Endothelial cell of umbilical vein (primary cell): ENCODE results near the gene SLC8A1. TPM values are rescaled to one million over a fixed set of nuclear protein-coding genes. Genes with fewer than 3 reads are reported as not detected.

Experiments
- BruUV-seq: library from RNA; stranded (reverse); fragments of 400-500 nt; replicated peaks from 2 replicates; lab custom pipeline; 2021; lab: Mats Ljungman, UMichigan
- CTCF ChIA-PET: fragments of 300-600, 350-600 bp; sonication (Branson Sonifier 250); formaldehyde crosslinking; loops from one replicate; lab custom pipeline; 2021; ENCODE audit warnings: antibody characterized with exemption, inconsistent platforms; lab: Charles Lee
- POLR2A ChIA-PET: fragments of 300-600, 350-600 bp; sonication (Branson Sonifier 250); formaldehyde crosslinking; loops from one replicate; lab custom pipeline; 2021; ENCODE audit warnings: antibody characterized with exemption, inconsistent platforms; lab: Charles Lee
- DNase-seq: peaks from one replicate; pipeline ENCODE4 v3.0.0-alpha.2; 2011; ENCODE audit warnings: low read depth, low spot score
- FAIRE-seq: peaks from 2 replicates; lab custom pipeline; 2011; peaks lifted over from hg19 to GRCh38; lab: Jason Lieb, UNC
- H2AFZ ChIP-seq: 2 replicates; pipeline ENCODE4 v1.6.0; 2012; ENCODE audit warnings: low read depth, low read length, control low read depth, inconsistent platforms
- H3K27ac ChIP-seq: 2 replicates; pipeline ENCODE4 v1.5.1; 2011; ENCODE audit warnings: low read depth, mild to moderate bottlenecking, control low read depth, low read length, moderate library complexity; ENCODE audit not compliant: insufficient read depth
- H3K27me3 ChIP-seq, 2 experiments: 2 replicates each; pipeline versions ENCODE4 v1.6.0 to v1.6.1; 2011; ENCODE audit warnings: low read length in 2 of 2, mixed read lengths in 1 of 2; ENCODE audit not compliant: control insufficient read depth in 2 of 2, insufficient read depth in 2 of 2
- H3K36me3 ChIP-seq, 2 experiments: 2 replicates in 1 of 2; 3 replicates in 1 of 2; pipeline ENCODE4 v1.5.1; 2011; ENCODE audit warnings: low read length in 2 of 2, mild to moderate bottlenecking in 1 of 2, moderate library complexity in 1 of 2; ENCODE audit not compliant: control insufficient read depth in 2 of 2, insufficient read depth in 2 of 2; ENCODE audit errors: extremely low read depth in 1 of 2
- H3K4me1 ChIP-seq: 3 replicates; pipeline ENCODE4 v1.5.1; 2011; ENCODE audit warnings: mild to moderate bottlenecking, low read length; ENCODE audit not compliant: control insufficient read depth, insufficient read depth; ENCODE audit errors: extremely low read depth
- H3K4me2 ChIP-seq: 2 replicates; pipeline ENCODE4 v1.6.1; 2011; ENCODE audit warnings: low read length, control low read depth, mixed read lengths; ENCODE audit not compliant: insufficient read depth
- H3K4me3 ChIP-seq, 3 experiments: fragments of 200-600 bp in 1 of 3; sonication (generic), shearing (Covaris generic) in 1 of 3; replicated peaks in 1 of 3; 2 replicates each; pipeline ENCODE4 v1.5.1; 2011 to 2016; ENCODE audit warnings: control low read depth in 3 of 3, low read length in 3 of 3, mild to moderate bottlenecking in 2 of 3, inconsistent platforms in 1 of 3, low read depth in 1 of 3, moderate library complexity in 1 of 3; ENCODE audit not compliant: insufficient read depth in 1 of 3
- H3K79me2 ChIP-seq: 2 replicates; pipeline ENCODE4 v1.6.0; 2012; ENCODE audit warnings: low read length, inconsistent platforms; ENCODE audit not compliant: control insufficient read depth, insufficient read depth
- H3K9ac ChIP-seq: replicated peaks from 2 replicates; pipeline ENCODE3; 2011; ENCODE audit warnings: low read length, control low read depth; ENCODE audit not compliant: insufficient read depth; ENCODE audit errors: extremely low read depth
- H3K9me1 ChIP-seq: replicated peaks from 3 replicates; pipeline ENCODE4 v1.6.0; 2011; ENCODE audit warnings: mild to moderate bottlenecking, low read length; ENCODE audit not compliant: control insufficient read depth, insufficient read depth; ENCODE audit errors: extremely low read depth
- H3K9me3 ChIP-seq: replicated peaks from 2 replicates; pipeline ENCODE4 v1.5.1; 2012; ENCODE audit warnings: low read length, inconsistent platforms; ENCODE audit not compliant: control insufficient read depth, insufficient read depth
- H4K20me1 ChIP-seq: replicated peaks from 2 replicates; pipeline ENCODE3; 2011; ENCODE audit warnings: mild to moderate bottlenecking, low read length; ENCODE audit not compliant: control insufficient read depth, insufficient read depth; ENCODE audit errors: extremely low read depth
- EZH2 ChIP-seq: IDR thresholded peaks from 2 replicates; pipeline ENCODE4 v1.6.1; 2012; ENCODE audit warnings: borderline replicate concordance, low read depth, mild to moderate bottlenecking, moderate library complexity, low read length, inconsistent platforms; ENCODE audit not compliant: severe bottlenecking
- FOS ChIP-seq: IDR thresholded peaks from 2 replicates; pipeline ENCODE4 v1.6.1; 2011; ENCODE audit warnings: mild to moderate bottlenecking, low read length, moderate library complexity, borderline replicate concordance; ENCODE audit not compliant: insufficient read depth
- GATA2 ChIP-seq: IDR thresholded peaks from 2 replicates; pipeline ENCODE4 v1.7.0; 2011; ENCODE audit warnings: low read depth, mild to moderate bottlenecking, moderate library complexity, mixed read lengths, low read length; ENCODE audit not compliant: insufficient read length, insufficient read depth
- JUN ChIP-seq: IDR thresholded peaks from 2 replicates; pipeline ENCODE4 v1.6.1; 2011; ENCODE audit warnings: borderline replicate concordance, low read depth; ENCODE audit not compliant: insufficient read length, insufficient read depth
- MYC ChIP-seq: IDR thresholded peaks from one replicate; pipeline ENCODE4 v1.6.1; 2011; ENCODE audit warnings: mild to moderate bottlenecking, low read depth, low read length
- POLR2A ChIP-seq: IDR thresholded peaks from 2 replicates; pipeline ENCODE4 v1.6.1; 2012; ENCODE audit warnings: low read depth, mild to moderate bottlenecking, control low read depth, low read length
- POLR2AphosphoS5 ChIP-seq: IDR thresholded peaks from 2 replicates; pipeline ENCODE4 v1.6.1; 2012; ENCODE audit warnings: low read depth, mild to moderate bottlenecking, control low read depth, low read length, moderate library complexity; ENCODE audit not compliant: insufficient read depth
- dilution Hi-C: fragments of 300-500 bp; cut with MboI; formaldehyde crosslinking; loops from one replicate; pipeline ENCODE4 v1.15.0; 2019; ENCODE audit warnings: low sequenced_read_pairs; ENCODE audit not compliant: extremely low pct_ligation_motif_present
- intact Hi-C: fragments of 100-400 bp; cut with micrococcal nuclease; formaldehyde crosslinking; loops from one replicate; pipeline ENCODE4 v1.10.0; 2022
- polyA plus RNA-seq, 4 experiments: library from polyadenylated mRNA; depleted of rRNA in 3 of 4; stranded (reverse) in 3 of 4; unstranded in 1 of 4; fragments of >200 nt; gene quantifications; 2 replicates each; pipeline versions ENCODE4 v1.2.1 to v1.2.3, GENCODE V29; 2011 to 2012; ENCODE audit warnings: missing spikeins in 1 of 4
- total RNA-seq: library from RNA; stranded (reverse); gene quantifications from 2 replicates; pipeline ENCODE4 v1.2.3, GENCODE V29; 2021
- TF ChIP-seq, protein P1 (sequence below): IDR thresholded peaks from 2 replicates; pipeline ENCODE4 v1.6.1; 2011; ENCODE audit not compliant: insufficient read depth, insufficient read length
- TF ChIP-seq, protein P2 (sequence below), 2 donors: IDR thresholded peaks; 1 replicate in 1 of 2; 2 replicates in 1 of 2; pipeline ENCODE4 v1.5.1; 2011; ENCODE audit warnings: low read length in 2 of 2, mild to moderate bottlenecking in 2 of 2, moderate library complexity in 2 of 2, control low read depth in 1 of 2, inconsistent platforms in 1 of 2, low read depth in 1 of 2; ENCODE audit not compliant: insufficient read depth in 1 of 2; ENCODE audit errors: extremely low read depth in 1 of 2

SLC8A1 gene
- total and polyA plus RNA-seq, 2 donors (not counting 3 experiments of a cell fraction or from before 2014, with no cell fraction given) = 0.19 to 1.8 TPM

DNA sequence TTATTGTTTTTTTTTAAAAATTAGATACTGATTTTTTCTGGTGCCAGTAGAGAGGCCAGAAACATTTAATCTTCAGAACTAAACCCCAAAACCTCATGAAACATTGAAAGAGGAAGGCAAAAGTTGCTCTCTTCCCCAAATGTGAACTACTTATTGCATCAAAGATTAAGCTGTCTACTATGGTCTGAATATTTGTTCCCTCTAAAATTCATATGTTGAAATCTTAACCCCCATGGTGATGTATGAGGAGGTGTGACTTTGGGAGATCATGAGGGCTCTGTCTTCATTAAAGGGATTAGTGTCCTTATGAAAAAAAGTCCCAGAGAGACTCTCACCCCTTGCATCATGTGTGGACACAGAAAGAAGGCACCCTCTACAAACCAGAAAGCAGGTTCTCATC lies 28.2 kb upstream of the SLC8A1 start:
- no peaks in the 10 kb centered on the region for H4K20me1 ChIP-seq
- no peaks in the 10 kb centered on the region for H3K79me2 ChIP-seq
- no peaks in the 10 kb centered on the region for H3K4me1 ChIP-seq
- H3K4me2 ChIP-seq = no peak overlapping the region
- H3K36me3 ChIP-seq = no peaks in the 10 kb centered on the region
- DNase-seq (no peak), FAIRE-seq (no peak)
- H3K27ac ChIP-seq = no peak overlapping the region
- POLR2A ChIA-PET = interaction anchor here (0.7 kb wide), 1 partner anchor 307 kb away, joined by 3 read pairs; no protein-coding TSS in a partner anchor
- no peaks in the 10 kb centered on the region for H3K9me1 ChIP-seq
- no peaks in the 10 kb centered on the region for H3K27me3 ChIP-seq
- H2AFZ ChIP-seq = no peak overlapping the region
- H3K9me3 ChIP-seq = no peaks in the 10 kb centered on the region
- H3K9ac ChIP-seq = no peak overlapping the region
- dilution Hi-C loops (no loop called here), intact Hi-C loops (loop anchor here (10.0 kb wide), 1 partner anchor 285 kb away; no protein-coding TSS in a partner anchor)
- BruUV-seq = no TSS peak
- CTCF ChIA-PET = interaction anchor here (1.0 to 2.9 kb wide), 4 partner anchors 22 to 236 kb away, joined by 3 to 8 read pairs (median 3); no protein-coding TSS in a partner anchor
- H3K4me3 ChIP-seq = no peak overlapping the region
- TF ChIP-seq POLR2AphosphoS5 (no peak), FOS (no peak), GATA2 (no peak), JUN (no peak), EZH2 (no peak), MYC (no peak), POLR2A (no peak)
- TF ChIP-seq, protein P1, sequence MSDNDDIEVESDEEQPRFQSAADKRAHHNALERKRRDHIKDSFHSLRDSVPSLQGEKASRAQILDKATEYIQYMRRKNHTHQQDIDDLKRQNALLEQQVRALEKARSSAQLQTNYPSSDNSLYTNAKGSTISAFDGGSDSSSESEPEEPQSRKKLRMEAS = no peak
- TF ChIP-seq, protein P2, sequence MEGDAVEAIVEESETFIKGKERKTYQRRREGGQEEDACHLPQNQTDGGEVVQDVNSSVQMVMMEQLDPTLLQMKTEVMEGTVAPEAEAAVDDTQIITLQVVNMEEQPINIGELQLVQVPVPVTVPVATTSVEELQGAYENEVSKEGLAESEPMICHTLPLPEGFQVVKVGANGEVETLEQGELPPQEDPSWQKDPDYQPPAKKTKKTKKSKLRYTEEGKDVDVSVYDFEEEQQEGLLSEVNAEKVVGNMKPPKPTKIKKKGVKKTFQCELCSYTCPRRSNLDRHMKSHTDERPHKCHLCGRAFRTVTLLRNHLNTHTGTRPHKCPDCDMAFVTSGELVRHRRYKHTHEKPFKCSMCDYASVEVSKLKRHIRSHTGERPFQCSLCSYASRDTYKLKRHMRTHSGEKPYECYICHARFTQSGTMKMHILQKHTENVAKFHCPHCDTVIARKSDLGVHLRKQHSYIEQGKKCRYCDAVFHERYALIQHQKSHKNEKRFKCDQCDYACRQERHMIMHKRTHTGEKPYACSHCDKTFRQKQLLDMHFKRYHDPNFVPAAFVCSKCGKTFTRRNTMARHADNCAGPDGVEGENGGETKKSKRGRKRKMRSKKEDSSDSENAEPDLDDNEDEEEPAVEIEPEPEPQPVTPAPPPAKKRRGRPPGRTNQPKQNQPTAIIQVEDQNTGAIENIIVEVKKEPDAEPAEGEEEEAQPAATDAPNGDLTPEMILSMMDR (IDR thresholded peaks at IDR 0.05; ENCODE audit: extremely low read depth in 1 of 2, insufficient read depth in 1 of 2, low read depth in 1 of 2, low read length in 2 of 2) = no peak
